ENCODE measurements around the gene OR10R2. TPM values are rescaled to one million over a fixed set of nuclear protein-coding genes. Genes with fewer than 3 reads are reported as not detected.

OR10R2 gene
- total RNA-seq, 1 donor from 2014 or later: not detected

DNA sequence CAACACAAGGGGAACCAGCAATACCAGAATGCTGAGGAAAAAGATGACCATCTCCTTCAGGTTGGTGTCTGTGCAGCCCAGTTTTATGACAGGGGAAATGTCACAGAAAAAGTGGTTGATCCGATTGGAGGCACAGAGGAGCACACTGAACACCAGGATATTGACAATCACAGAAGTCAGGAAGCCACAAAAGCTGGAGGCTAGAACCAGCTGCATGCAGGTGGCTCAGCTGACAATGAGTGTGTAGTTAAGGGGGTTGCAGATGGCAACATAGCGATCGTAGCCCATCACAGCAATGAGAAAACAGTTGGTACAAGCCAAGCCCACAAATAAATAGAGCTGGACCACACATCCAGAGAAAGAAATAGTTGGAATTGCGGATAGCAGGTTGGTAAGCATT lies 26.6 kb upstream of the OR10R2 start:
- H3K4me3 Mint-ChIP-seq (ENCODE audit: unreplicated experiment): no peak overlapping the region
- TF ChIP-seq, protein P1, sequence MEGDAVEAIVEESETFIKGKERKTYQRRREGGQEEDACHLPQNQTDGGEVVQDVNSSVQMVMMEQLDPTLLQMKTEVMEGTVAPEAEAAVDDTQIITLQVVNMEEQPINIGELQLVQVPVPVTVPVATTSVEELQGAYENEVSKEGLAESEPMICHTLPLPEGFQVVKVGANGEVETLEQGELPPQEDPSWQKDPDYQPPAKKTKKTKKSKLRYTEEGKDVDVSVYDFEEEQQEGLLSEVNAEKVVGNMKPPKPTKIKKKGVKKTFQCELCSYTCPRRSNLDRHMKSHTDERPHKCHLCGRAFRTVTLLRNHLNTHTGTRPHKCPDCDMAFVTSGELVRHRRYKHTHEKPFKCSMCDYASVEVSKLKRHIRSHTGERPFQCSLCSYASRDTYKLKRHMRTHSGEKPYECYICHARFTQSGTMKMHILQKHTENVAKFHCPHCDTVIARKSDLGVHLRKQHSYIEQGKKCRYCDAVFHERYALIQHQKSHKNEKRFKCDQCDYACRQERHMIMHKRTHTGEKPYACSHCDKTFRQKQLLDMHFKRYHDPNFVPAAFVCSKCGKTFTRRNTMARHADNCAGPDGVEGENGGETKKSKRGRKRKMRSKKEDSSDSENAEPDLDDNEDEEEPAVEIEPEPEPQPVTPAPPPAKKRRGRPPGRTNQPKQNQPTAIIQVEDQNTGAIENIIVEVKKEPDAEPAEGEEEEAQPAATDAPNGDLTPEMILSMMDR (IDR thresholded peaks at IDR 0.05; ENCODE audit: partially characterized antibody, unreplicated experiment): no peak
- no peak overlapping the region for H3K27ac Mint-ChIP-seq (ENCODE audit: unreplicated experiment)
- no peaks in the 10 kb centered on the region for H3K4me1 Mint-ChIP-seq (ENCODE audit: low read depth, unreplicated experiment)
- no peaks in the 10 kb centered on the region for H3K9me3 Mint-ChIP-seq (ENCODE audit: unreplicated experiment)
- H3K36me3 Mint-ChIP-seq (ENCODE audit: unreplicated experiment): no peaks in the 10 kb centered on the region
- H3K27me3 Mint-ChIP-seq (ENCODE audit: unreplicated experiment): no peaks in the 10 kb centered on the region
- no peak for DNase-seq

DNA sequence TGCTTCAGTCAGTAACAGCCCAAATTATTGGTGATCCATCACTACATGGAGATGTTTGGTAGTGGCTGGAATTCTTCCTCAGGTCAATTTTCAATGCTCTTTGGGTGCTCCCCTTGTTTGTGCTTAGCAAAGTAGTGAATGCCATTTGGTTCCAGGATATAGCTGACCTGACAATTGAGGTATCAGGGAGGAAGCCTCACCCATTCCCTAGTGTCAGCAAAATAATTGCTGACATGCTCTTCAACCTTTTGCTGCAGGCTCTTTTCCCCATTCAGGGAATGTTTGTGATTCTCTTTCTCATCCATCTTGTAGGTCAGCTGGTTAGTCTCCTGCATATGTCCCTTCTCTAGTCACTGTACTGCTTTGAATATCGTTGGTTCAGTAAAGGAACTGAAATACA lies 17.5 kb upstream of the OR10R2 start:
- Mint-ChIP-seq H3K4me3 (ENCODE audit: unreplicated experiment) (no peak overlapping the region), H3K27me3 (ENCODE audit: unreplicated experiment) (no peaks in the 10 kb centered on the region), H3K36me3 (ENCODE audit: unreplicated experiment) (no peaks in the 10 kb centered on the region), H3K27ac (ENCODE audit: unreplicated experiment) (no peak overlapping the region), H3K9me3 (ENCODE audit: unreplicated experiment) (no peaks in the 10 kb centered on the region), H3K4me1 (ENCODE audit: low read depth, unreplicated experiment) (no peaks in the 10 kb centered on the region)
- no peak for DNase-seq
- TF ChIP-seq, protein P1 (IDR thresholded peaks at IDR 0.05; ENCODE audit: partially characterized antibody, unreplicated experiment): no peak

DNA sequence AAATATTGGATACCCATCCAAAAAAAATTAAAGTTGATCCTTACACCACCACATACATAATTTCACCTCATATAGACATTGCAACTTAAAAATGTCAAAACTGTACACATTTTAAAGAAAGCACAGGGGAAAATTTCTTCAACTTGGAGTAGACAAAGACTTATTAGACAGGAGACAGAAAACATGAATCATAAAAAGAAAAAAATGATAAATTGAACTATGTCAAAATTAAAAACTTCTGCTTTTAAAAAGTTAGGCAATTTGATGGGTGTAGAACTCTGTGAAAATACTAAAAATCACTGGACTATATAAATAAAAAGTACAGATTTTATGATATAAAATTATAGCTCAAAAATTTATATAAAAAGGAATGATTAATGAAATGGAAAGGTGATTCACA lies 14.8 kb upstream of the OR10R2 start:
- H3K4me3 Mint-ChIP-seq (ENCODE audit: unreplicated experiment): no peak overlapping the region
- H3K27ac Mint-ChIP-seq (ENCODE audit: unreplicated experiment): no peak overlapping the region
- no peaks in the 10 kb centered on the region for H3K27me3 Mint-ChIP-seq (ENCODE audit: unreplicated experiment)

DNA sequence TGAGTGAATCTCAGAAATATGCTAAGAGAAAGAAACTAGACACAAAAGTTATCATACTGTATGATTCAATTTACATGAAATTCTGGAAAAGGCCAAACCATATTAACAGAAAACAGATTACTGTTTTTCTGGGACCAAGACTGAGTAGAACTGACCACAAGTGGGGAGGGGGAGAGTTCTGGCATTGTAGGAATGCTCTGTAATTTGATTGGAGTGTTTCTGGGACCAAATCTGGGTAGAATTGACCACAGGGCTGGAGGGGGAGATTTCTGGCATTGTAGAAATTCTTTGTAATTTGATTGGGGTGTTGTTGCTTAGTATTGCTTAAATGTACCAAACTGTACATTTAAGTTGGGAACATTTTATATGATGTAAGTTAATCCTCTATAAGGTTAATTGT lies 13.8 kb upstream of the OR10R2 start:
- H3K4me1 Mint-ChIP-seq (ENCODE audit: low read depth, unreplicated experiment): no peaks in the 10 kb centered on the region
- no peaks in the 10 kb centered on the region for H3K9me3 Mint-ChIP-seq (ENCODE audit: unreplicated experiment)
- no peaks in the 10 kb centered on the region for H3K27me3 Mint-ChIP-seq (ENCODE audit: unreplicated experiment)
- no peak overlapping the region for H3K4me3 Mint-ChIP-seq (ENCODE audit: unreplicated experiment)
- no peak overlapping the region for H3K27ac Mint-ChIP-seq (ENCODE audit: unreplicated experiment)
- TF ChIP-seq, protein P1 (IDR thresholded peaks at IDR 0.05; ENCODE audit: partially characterized antibody, unreplicated experiment): no peak
- no peak for DNase-seq
- H3K36me3 Mint-ChIP-seq (ENCODE audit: unreplicated experiment): no peaks in the 10 kb centered on the region

More for the DNA sequence above, 14.8 kb upstream of the OR10R2 start:
- H3K36me3 Mint-ChIP-seq (ENCODE audit: unreplicated experiment): no peaks in the 10 kb centered on the region
- TF ChIP-seq, protein P1 (IDR thresholded peaks at IDR 0.05; ENCODE audit: partially characterized antibody, unreplicated experiment): no peak
- DNase-seq: no peak
- H3K4me1 Mint-ChIP-seq (ENCODE audit: low read depth, unreplicated experiment): no peaks in the 10 kb centered on the region
- H3K9me3 Mint-ChIP-seq (ENCODE audit: unreplicated experiment): no peaks in the 10 kb centered on the region

DNA sequence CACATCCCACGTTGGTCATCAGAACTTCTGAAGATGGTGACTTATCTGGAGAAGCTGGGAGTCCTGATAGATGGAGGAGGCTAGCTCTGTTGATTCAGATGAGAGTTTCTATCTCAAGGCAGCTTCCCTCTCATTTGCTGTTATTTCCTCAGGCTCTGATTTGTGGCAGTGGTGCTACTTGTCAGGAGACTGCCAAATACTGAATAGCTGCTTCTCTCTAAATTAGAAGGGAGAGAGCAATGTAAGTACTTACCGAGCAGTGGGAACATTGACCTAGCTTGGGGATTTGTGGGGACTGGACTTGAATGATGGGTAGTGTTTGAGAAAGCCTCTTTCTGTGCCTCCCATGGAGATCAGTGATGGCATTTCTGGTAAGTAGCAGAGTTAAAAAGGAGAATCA lies 10.5 kb upstream of the OR10R2 start, which contains the start of gene OR10K1:
Gene OR10K1 (plus strand): TSS at position 301 of the 400 bp plus-strand sequence. CDS start 3,728 bp downstream, outside the sequence.
- no peak for DNase-seq
- TF ChIP-seq, protein P1 (IDR thresholded peaks at IDR 0.05; ENCODE audit: partially characterized antibody, unreplicated experiment): no peak

More for the DNA sequence above, 10.5 kb upstream of the OR10R2 start, which contains the start of gene OR10K1:
- H3K27me3 Mint-ChIP-seq (ENCODE audit: unreplicated experiment): no peaks in the 10 kb centered on the region
- H3K4me3 Mint-ChIP-seq (ENCODE audit: unreplicated experiment): no peak within 1 kb of the TSS
- H3K27ac Mint-ChIP-seq (ENCODE audit: unreplicated experiment): no peak within 1 kb of the TSS
- H3K4me1 Mint-ChIP-seq (ENCODE audit: low read depth, unreplicated experiment): no peaks in the 10 kb centered on the region
- no peaks in the 10 kb centered on the region for H3K9me3 Mint-ChIP-seq (ENCODE audit: unreplicated experiment)
- H3K36me3 Mint-ChIP-seq (ENCODE audit: unreplicated experiment): no peaks in the 10 kb centered on the region
